Nephron (organoid): Measurements from ENCODE around the gene MICAL2.
A peak's percentile ranks its signal among the peaks of the same experiment; 100 is the strongest.

Source experiments
- H3K27ac Mint-ChIP-seq, 3 experiments: 2 replicates each; pipeline ENCODE4 v1.8.0; 2020; ENCODE audit warnings: mixed read lengths in 3 of 3, mild to moderate bottlenecking in 2 of 3, moderate library complexity in 1 of 3
- H3K27me3 Mint-ChIP-seq: 2 replicates; pipeline ENCODE4 v1.8.0; 2021; ENCODE audit warnings: low read depth, mild to moderate bottlenecking, moderate library complexity, mixed read lengths
- H3K36me3 Mint-ChIP-seq: 2 replicates; pipeline ENCODE4 v1.8.0; 2020; ENCODE audit warnings: low read depth, mixed read lengths
- H3K4me1 Mint-ChIP-seq: 2 replicates; pipeline ENCODE4 v1.8.0; 2020; ENCODE audit warnings: mixed read lengths
- H3K4me3 Mint-ChIP-seq, 3 experiments: 2 replicates each; pipeline ENCODE4 v1.8.0; 2020; ENCODE audit warnings: mild to moderate bottlenecking in 3 of 3, mixed read lengths in 3 of 3, moderate library complexity in 2 of 3
- H3K9me3 Mint-ChIP-seq: 2 replicates; pipeline ENCODE4 v1.8.0; 2020; ENCODE audit warnings: mixed read lengths
- TF ChIP-seq, protein P1 (sequence below), 3 experiments: fragments of 200-600 bp; sonication (generic); IDR thresholded peaks; one replicate each; pipeline ENCODE4 v1.5.0; 2021; ENCODE audit warnings: antibody characterized with exemption in 3 of 3; ENCODE audit not compliant: unreplicated experiment in 3 of 3

Gene MICAL2

DNA sequence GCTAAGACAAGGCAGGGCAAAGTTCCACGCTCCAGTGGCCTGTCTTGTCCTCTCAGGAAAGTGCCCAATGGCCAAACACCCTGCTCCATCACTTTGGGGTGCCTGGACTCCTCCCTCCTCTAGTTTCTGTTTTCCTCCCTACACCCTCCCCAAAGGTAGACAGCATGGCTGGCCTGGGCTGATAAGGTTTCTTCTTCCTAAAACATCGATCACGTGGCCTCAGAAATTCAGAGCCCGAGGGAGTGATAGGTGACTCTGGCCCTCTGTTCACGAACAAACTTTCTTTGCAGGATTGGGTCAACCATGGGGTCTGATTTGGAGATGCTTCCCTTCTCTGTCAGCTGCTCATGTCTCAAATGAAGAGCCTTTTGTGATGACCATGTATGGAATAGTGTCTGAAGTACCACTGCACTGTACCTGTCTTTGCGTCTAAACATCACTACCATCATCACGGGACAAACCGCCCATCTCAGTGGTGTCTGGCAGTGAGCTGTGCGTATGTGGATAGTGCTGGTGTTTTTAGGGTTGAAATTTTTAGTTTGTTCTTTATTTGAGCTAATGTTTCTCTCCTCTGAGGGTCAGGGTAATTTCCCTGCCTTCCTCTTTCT, 6.1 kb downstream of the MICAL2 start:
- peaks cover 38% of the 10 kb centered on the region for H3K4me1 Mint-ChIP-seq
- peaks cover 46% of the 10 kb centered on the region for H3K27me3 Mint-ChIP-seq
- H3K4me3 Mint-ChIP-seq, result no peak overlapping the region
- no peaks in the 10 kb centered on the region for H3K9me3 Mint-ChIP-seq
- H3K36me3 Mint-ChIP-seq, result no peaks in the 10 kb centered on the region
- TF ChIP-seq, protein P1, sequence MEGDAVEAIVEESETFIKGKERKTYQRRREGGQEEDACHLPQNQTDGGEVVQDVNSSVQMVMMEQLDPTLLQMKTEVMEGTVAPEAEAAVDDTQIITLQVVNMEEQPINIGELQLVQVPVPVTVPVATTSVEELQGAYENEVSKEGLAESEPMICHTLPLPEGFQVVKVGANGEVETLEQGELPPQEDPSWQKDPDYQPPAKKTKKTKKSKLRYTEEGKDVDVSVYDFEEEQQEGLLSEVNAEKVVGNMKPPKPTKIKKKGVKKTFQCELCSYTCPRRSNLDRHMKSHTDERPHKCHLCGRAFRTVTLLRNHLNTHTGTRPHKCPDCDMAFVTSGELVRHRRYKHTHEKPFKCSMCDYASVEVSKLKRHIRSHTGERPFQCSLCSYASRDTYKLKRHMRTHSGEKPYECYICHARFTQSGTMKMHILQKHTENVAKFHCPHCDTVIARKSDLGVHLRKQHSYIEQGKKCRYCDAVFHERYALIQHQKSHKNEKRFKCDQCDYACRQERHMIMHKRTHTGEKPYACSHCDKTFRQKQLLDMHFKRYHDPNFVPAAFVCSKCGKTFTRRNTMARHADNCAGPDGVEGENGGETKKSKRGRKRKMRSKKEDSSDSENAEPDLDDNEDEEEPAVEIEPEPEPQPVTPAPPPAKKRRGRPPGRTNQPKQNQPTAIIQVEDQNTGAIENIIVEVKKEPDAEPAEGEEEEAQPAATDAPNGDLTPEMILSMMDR (IDR thresholded peaks at IDR 0.05; ENCODE audit: unreplicated experiment in 3 of 3), result no peak
- H3K27ac Mint-ChIP-seq, result no peak overlapping the region

DNA sequence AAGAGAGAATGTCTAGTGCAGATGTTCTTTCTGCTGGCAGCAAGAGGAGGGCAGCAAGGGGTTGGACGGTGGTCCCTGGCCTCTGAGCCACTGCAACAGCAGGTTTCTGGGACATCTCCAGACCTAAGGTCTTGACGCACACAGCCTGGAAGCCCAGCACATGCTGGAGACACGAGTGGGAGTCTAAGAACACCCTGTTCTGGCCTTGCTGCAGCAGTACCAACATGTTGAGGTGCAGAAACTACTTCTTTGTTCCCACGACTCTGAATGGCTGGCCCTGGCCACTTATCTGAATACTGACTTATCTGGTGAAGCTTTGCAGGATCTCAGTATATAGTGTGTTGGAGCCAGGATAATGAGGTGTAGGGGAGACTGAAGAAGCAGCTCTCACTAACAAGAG, 6.8 kb downstream of the MICAL2 start:
- peaks cover 39% of the 10 kb centered on the region for H3K27me3 Mint-ChIP-seq
- H3K4me1 Mint-ChIP-seq, result peaks cover 42% of the 10 kb centered on the region
- no peak overlapping the region for H3K4me3 Mint-ChIP-seq
- no peaks in the 10 kb centered on the region for H3K36me3 Mint-ChIP-seq
- TF ChIP-seq, protein P1 (IDR thresholded peaks at IDR 0.05; ENCODE audit: unreplicated experiment in 3 of 3), result no peak
- no peak overlapping the region for H3K27ac Mint-ChIP-seq
- H3K9me3 Mint-ChIP-seq, result no peaks in the 10 kb centered on the region

- H3K9me3 Mint-ChIP-seq, result no peaks in the 10 kb centered on the region
- H3K27ac Mint-ChIP-seq, result no peak overlapping the region
- peaks cover 35% of the 10 kb centered on the region for H3K27me3 Mint-ChIP-seq
- no peaks in the 10 kb centered on the region for H3K36me3 Mint-ChIP-seq
- H3K4me1 Mint-ChIP-seq, result peaks cover 42% of the 10 kb centered on the region
- no peak overlapping the region for H3K4me3 Mint-ChIP-seq
- TF ChIP-seq, protein P1 (IDR thresholded peaks at IDR 0.05; ENCODE audit: unreplicated experiment in 3 of 3), result no peak
Observed at GRCh38 chr11:12117611-12118010, 7.2 kb downstream of the MICAL2 start.

GRCh38 chr11:12118949-12119348, 8.6 kb downstream of the MICAL2 start:
- TF ChIP-seq, protein P1 (IDR thresholded peaks at IDR 0.05; ENCODE audit: unreplicated experiment in 3 of 3), result no peak
- Mint-ChIP-seq H3K27me3 (peaks cover 23% of the 10 kb centered on the region), H3K4me3 (no peak overlapping the region), H3K4me1 (peaks cover 42% of the 10 kb centered on the region), H3K36me3 (no peaks in the 10 kb centered on the region), H3K9me3 (no peaks in the 10 kb centered on the region), H3K27ac (peak overlapping the region; percentile 4 to 50 (median 19))

DNA sequence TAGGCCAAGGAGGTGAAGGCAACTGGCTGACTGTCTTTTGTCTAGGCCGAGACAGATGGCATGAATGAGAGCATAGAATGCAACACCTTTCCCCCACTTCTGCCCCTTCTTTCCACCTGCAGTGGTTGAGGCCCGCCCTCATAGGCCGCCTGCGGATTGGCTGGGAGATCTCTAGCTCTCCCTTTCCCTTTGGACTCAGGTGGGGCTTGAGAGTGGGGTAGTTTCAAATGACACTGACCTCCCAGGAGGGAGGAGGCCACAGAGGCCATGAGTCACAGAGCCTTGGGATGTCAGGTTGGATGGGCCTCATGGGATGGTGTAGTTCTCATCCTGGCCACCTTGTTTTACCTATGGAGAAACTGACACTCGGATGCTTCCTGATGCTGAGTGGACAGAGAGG, 9.1 kb downstream of the MICAL2 start:
- peaks cover 42% of the 10 kb centered on the region for H3K4me1 Mint-ChIP-seq
- H3K27me3 Mint-ChIP-seq, result peaks cover 23% of the 10 kb centered on the region
- TF ChIP-seq, protein P1 (IDR thresholded peaks at IDR 0.05; ENCODE audit: unreplicated experiment in 3 of 3), result no peak
- peak overlapping the region in 1 of 3 experiments; percentile 4 for H3K27ac Mint-ChIP-seq
- H3K9me3 Mint-ChIP-seq, result no peaks in the 10 kb centered on the region
- no peak overlapping the region for H3K4me3 Mint-ChIP-seq
- H3K36me3 Mint-ChIP-seq, result no peaks in the 10 kb centered on the region
